HG02763 (cell line): ENCODE data around the gene RBBP4.
"Not testable (repeated sequence)": the region's sequence is repeated elsewhere in the genome, so short reads cannot be mapped to it uniquely, and the experiment has no call there.

Experiments
- ATAC-seq: cut with Tn5 transposase; IDR thresholded peaks from one replicate; pipeline ENCODE4 v1.9.1; 2021; ENCODE audit warnings: mild to moderate bottlenecking, moderate library complexity; ENCODE audit not compliant: unreplicated experiment

The RBBP4 gene

DNA sequence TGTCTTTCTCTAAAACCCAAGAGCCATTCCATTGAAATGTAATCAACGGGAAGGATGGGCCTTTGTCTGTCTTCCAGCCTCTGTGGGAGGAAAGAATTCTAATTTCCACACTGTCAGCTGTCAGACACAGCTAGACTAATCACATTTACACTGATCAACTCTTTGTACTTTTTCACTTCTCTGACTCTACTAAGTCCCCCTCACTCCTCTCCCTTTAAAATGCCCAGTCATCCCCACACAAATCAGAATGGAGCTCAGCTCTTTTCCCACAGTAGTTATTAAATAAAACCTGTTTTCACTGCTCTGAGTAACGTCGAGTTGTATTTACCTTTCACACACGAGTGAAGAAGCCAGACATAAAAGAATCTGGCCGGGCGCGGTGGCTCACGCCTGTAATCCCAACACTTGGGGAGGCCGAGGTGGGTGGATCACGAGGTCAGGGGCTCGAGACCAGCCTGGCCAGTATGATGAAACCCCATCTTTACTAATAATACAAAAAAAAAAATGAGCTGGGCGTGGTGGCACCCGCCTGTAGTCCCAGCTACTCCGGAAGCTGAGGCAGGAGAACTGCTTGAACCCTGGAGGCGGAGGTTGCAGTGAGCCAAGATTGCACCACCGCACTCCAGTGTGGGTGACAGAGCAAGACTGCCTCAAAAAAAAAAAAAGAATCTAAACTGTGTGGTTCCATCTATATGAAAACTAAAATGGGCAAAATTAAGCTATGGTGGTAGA lies 13.9 kb upstream of the RBBP4 start:
- no peak for ATAC-seq

DNA sequence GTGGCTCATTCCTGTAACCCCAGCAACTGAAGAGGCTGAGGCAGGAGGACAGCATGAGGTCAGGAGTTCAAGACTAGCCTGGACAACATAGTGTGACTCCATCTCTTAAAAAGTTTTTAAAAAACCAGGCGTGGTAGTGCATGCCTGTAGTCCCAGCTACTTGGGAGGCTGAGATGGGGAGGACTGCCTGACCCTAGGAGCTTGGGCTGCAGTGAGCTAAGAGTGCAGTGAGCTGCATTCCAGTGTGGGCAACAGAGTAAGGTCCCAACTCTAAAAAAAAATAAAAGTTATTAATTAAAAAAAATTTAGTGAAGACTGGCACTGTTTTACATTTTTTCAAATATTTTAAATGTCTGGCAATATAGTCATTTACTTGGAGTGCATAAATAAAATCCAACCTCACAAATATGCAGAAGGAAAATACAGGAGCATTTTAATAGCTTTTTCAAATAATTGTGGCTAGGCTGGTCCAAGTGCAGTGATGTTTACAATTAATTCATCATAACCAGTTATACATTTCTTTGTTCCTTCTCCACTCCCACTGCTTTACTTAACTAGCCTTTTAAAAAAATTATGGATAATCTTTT lies 11.4 kb upstream of the RBBP4 start:
- no peak for ATAC-seq

GRCh38 chr1:32642292-32642827 lies 8.6 kb upstream of the RBBP4 start:
- not testable (repeated sequence) for ATAC-seq

DNA sequence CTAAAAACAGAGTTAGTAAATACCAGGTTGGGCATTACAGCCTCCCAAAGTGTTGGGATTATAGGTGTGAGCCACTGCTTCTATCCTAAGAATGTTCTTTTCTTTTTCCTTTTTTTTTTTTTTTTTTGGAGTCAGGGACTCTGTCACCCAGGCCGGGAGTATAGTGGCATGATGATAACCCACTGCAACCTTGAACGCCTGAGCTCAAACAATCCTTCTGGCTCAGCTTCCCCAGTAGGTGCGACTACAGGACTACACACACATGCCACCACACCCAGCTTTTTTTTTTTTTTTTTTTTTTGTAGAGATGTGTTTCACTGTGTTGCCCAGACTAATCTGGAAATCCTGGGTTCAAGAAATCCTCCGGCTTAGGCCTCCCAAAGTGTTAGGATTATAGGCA lies 6.6 kb upstream of the RBBP4 start:
- no peak for ATAC-seq

DNA sequence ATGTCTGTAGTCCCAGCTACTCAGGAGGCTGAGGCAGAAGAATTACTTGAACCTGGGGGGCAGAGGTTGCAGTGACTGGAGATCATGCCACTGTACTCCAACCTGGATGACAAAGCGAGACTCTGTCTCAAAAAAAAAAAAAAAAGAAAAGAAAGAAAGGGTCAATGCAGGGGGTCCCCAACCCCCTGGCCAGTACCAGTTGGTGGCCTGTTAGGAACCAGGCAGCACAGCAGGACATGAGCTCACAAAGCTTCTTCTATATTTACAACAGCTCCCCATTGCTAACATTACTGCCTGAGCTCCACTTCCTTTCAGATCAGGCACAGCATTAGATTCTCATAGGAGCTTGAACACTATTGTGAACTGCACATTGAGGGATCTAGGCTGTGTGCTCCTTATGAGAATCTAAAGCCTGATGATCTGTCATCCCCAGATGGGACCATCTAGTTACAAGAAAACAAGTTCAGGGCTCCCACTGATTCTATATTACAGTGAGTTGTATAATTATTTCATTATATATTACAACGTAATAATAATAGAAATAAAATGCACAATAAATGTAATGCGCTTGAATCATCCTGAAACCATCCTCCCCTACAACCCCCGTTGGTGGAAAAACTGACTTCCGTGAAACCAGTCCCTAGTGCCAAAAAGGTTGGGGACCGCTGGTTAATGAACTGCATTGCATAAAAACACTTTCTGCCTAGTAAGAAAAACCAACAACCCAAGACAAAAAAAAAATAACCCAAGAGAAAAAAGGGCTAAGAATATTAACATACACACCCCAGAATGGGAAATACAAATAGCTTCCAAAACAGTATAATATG lies 3.5 kb upstream of the RBBP4 start:
- no peak for ATAC-seq

- peak; percentile 63 for ATAC-seq
These were observed 708 bp upstream of the RBBP4 start, which contains the start of gene ZBTB8OS for GRCh38 chr1:32650248-32650751. Gene ZBTB8OS, minus strand, starts transcription at chr1:32650550. Its CDS starts 21 bp downstream, at chr1:32650529.

- no peak for ATAC-seq
These were observed 559 bp downstream of the RBBP4 start for GRCh38 chr1:32651461-32652073.

DNA sequence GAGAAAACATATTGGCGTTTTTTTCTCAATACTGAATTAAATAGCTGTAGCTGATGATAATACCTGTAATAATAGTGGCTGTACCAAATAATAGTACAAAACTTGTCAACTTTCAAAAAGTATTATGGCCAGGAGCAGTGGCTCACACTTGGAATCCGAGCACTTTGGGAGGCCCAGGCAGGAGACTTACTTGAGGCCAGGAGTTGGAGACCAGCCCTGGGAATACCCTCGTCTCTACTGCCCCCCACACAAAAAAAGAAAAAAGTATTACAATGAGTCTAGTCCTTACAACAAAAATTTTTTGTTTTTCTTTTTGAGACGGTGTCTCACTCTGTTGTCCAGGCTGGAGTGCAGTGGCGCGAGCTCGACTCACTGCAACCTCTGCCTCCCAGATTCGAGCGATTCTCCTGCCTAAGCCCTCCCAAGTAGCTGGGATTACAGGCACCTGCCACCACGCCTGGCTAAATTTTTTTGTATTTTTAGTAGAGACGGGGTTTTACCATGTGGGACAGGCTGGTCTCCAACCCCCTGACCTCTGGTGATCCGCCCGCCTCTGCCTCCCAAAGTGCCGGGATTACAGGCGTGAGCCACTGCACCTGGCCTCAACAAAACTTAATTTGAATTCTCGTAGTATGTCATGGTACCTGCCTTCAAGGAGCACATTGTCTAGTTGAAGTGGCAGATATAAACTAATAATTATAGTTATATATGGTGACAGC lies 1.4 kb downstream of the RBBP4 start:
- no peak for ATAC-seq

- ATAC-seq, result no peak
These were observed 8.6 kb downstream of the RBBP4 start for GRCh38 chr1:32659581-32659980.

- ATAC-seq, result no peak
These were observed 14.9 kb downstream of the RBBP4 start for GRCh38 chr1:32665915-32666314.

GRCh38 chr1:32666901-32667566 lies 16.0 kb downstream of the RBBP4 start:
- no peak for ATAC-seq

GRCh38 chr1:32668716-32669115 lies 17.7 kb downstream of the RBBP4 start:
- ATAC-seq, result not testable (repeated sequence)

DNA sequence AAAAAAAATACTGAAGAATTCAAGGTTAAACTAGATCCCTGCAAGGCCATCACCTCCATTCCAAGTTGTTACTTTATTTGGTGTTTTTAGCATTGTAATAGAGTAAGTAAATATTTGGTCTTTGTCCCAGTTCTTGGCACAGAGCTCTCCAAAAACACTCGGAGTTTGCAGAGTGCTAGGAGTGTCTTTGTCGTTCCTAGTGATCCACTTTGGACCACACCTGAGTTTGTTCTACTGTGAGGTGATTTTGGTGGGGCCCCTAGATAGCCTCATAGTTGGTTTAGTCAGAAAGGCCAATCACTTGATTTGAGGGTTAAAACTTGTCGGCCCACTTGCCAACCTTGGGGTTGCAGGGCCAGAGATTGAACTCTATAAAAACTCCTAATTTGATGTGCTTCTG lies 25.9 kb downstream of the RBBP4 start:
- no peak for ATAC-seq

DNA sequence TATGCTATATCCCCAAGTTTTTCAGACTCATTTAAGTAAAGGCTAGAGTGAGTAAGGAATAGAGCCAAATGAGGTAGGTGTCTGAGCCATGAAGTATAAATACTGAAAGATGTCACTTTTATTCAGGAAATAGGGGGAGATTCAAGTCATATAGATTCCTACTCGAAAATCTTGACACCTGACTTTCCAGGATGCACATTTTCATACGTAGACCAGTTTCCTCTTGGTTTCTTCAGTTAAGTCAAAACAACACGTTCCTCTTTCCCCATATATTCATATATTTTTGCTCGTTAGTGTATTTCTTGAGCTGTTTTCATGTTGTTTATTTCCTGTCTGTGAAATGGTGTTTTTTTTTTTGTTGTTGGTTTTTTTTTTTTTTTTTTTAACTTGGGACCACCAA lies 29.0 kb downstream of the RBBP4 start:
- ATAC-seq, result not testable (repeated sequence)

DNA sequence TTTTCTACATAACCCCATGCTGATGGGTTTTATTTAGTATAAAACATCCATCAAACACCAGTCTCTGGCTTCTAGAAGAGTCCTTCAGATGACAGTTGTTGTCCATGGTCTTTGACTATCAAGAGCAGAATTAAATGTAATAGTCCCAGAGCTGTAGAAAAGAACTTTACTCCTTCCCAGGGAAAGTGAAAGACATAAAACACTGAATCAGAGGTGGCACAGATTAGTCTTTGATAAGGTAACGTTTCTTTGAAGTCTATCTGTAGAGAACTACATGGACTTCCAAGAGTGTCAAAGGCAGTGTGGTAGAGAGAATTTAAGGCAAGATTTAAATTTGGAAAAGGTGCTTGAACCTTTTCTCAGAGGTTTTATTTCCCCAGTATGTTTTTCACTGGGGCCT lies 29.6 kb downstream of the RBBP4 start:
- ATAC-seq, result no peak

GRCh38 chr1:32681509-32681908 lies 30.5 kb downstream of the RBBP4 start:
- no peak for ATAC-seq

- ATAC-seq, result no peak
These were observed 31.0 kb downstream of the RBBP4 start for GRCh38 chr1:32681999-32682398.

DNA sequence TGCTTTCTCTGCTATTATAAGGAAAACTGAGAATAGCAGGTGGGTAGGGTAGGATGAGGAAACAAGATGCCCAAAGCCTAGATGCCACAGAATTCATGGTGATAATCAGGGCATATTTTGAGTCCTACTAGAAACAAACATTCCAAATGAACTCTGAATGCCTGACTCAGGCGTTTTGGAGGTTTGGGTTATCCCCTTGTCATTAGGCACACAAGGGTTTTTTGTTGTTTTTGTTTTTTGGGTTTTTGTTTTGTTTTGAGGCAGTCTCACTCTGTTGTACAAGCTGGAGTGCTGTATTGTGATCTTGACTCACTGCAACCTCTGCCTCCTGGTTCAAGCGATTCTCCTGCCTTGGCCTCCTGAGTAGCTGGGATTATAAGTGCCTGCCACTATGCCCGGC lies 32.4 kb downstream of the RBBP4 start:
- no peak for ATAC-seq

GRCh38 chr1:32684167-32684811 lies 33.3 kb downstream of the RBBP4 start:
- no peak for ATAC-seq
